Measurements from ENCODE around the gene TLE5. TPM values are rescaled to one million over a fixed set of nuclear protein-coding genes. Genes with fewer than 3 reads are reported as not detected.

TLE5 gene
- total and polyA plus RNA-seq, 10 of the 15 experiments (the other 5 are each of a cell fraction or from before 2014, with no cell fraction given), result 2.5 to 373 (median 154) TPM

DNA sequence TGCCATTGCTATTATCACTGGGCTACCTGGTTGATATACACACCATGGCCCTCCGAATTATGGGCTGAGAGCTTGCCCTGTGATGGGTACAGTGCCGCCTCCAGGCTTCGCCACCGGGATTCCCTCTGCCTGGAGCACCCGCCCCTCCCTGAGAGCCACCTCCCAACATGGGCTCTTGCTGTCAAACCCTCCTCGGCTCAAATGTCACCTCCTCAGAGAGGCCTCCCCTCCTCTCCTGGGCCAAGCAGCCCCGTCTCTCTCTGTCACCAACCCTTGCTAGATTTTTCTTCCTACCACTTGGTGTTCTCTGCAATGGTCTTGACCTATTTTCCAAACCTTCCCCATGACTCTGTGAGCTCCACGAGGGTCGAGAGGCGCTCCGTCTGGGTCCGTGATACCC is 21.0 kb downstream of the TLE5 start:
- BruUV-seq (replicated peaks), result no TSS peak
- peaks cover 8% of the 10 kb centered on the region; the same call in 1 of the 2 replicates for H3K4me1 ChIP-seq (ENCODE audit: control insufficient read depth, insufficient read depth, low read length)
- H3K27ac ChIP-seq (ENCODE audit: control insufficient read depth, insufficient read depth), result no peak overlapping the region
- ATAC-seq (no peak), DNase-seq (ENCODE audit: low read depth, low spot score) (no peak), FAIRE-seq (no peak)
- SMC1A ChIA-PET (ENCODE audit: uncharacterized antibody, unreplicated experiment), result no interaction called here
- CTCF ChIA-PET, result no interaction called here
- no peaks in the 10 kb centered on the region for H3K27me3 ChIP-seq (replicated peaks in 1 of 2; ENCODE audit: control insufficient read depth in 2 of 2, insufficient read depth in 2 of 2, low read length in 1 of 2)
- no peaks in the 10 kb centered on the region for H3K9me3 ChIP-seq (replicated peaks; ENCODE audit: control insufficient read depth, insufficient read depth, low read length)
- H3K9ac ChIP-seq (ENCODE audit: control insufficient read depth, insufficient read depth, low read length), result no peak overlapping the region
- intact Hi-C loops (cut with micrococcal nuclease; ENCODE audit: unreplicated experiment) (no loop called here), in situ Hi-C loops (cut with MboI) (no loop called here)
- RAD21 ChIA-PET (ENCODE audit: unreplicated experiment), result no interaction called here
- no peaks in the 10 kb centered on the region for H3K36me3 ChIP-seq (ENCODE audit: control insufficient read depth in 2 of 2, insufficient read depth in 2 of 2, low read length in 1 of 2)
- H2AFZ ChIP-seq (ENCODE audit: control insufficient read depth, low read depth, low read length), result no peak overlapping the region
- TF ChIP-seq, protein P1, sequence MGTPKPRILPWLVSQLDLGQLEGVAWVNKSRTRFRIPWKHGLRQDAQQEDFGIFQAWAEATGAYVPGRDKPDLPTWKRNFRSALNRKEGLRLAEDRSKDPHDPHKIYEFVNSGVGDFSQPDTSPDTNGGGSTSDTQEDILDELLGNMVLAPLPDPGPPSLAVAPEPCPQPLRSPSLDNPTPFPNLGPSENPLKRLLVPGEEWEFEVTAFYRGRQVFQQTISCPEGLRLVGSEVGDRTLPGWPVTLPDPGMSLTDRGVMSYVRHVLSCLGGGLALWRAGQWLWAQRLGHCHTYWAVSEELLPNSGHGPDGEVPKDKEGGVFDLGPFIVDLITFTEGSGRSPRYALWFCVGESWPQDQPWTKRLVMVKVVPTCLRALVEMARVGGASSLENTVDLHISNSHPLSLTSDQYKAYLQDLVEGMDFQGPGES (IDR thresholded peaks at IDR 0.05), result no peak
- TF ChIP-seq ASH2L (IDR thresholded peaks at IDR 0.05; ENCODE audit: borderline replicate concordance, low read depth), result no peak
- TF ChIP-seq, protein P2, sequence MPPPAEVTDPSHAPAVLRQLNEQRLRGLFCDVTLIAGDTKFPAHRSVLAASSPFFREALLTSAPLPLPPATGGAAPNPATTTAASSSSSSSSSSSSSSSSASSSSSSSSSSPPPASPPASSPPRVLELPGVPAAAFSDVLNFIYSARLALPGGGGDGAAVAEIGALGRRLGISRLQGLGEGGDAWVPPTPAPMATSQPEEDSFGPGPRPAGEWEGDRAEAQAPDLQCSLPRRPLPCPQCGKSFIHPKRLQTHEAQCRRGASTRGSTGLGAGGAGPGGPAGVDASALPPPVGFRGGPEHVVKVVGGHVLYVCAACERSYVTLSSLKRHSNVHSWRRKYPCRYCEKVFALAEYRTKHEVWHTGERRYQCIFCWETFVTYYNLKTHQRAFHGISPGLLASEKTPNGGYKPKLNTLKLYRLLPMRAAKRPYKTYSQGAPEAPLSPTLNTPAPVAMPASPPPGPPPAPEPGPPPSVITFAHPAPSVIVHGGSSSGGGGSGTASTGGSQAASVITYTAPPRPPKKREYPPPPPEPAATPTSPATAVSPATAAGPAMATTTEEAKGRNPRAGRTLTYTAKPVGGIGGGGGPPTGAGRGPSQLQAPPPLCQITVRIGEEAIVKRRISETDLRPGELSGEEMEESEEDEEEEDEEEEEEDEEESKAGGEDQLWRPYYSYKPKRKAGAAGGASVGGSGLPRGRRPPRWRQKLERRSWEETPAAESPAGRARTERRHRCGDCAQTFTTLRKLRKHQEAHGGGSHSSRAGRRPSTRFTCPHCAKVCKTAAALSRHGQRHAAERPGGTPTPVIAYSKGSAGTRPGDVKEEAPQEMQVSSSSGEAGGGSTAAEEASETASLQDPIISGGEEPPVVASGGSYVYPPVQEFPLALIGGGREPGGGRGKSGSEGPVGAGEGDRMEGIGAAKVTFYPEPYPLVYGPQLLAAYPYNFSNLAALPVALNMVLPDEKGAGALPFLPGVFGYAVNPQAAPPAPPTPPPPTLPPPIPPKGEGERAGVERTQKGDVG (CRISPR knock-in tag; IDR thresholded peaks at IDR 0.05), result no peak
- TF ChIP-seq ZNF24 (IDR thresholded peaks at IDR 0.05), result no peak
- TF ChIP-seq, protein P3, sequence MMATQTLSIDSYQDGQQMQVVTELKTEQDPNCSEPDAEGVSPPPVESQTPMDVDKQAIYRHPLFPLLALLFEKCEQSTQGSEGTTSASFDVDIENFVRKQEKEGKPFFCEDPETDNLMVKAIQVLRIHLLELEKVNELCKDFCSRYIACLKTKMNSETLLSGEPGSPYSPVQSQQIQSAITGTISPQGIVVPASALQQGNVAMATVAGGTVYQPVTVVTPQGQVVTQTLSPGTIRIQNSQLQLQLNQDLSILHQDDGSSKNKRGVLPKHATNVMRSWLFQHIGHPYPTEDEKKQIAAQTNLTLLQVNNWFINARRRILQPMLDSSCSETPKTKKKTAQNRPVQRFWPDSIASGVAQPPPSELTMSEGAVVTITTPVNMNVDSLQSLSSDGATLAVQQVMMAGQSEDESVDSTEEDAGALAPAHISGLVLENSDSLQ (IDR thresholded peaks at IDR 0.05), result no peak
- TF ChIP-seq, protein P4, sequence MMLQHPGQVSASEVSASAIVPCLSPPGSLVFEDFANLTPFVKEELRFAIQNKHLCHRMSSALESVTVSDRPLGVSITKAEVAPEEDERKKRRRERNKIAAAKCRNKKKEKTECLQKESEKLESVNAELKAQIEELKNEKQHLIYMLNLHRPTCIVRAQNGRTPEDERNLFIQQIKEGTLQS (IDR thresholded peaks at IDR 0.05; ENCODE audit: borderline replicate concordance, extremely low read depth, low read depth, low read length), result no peak
- no peak for TF ChIP-seq STAT1 (conservative IDR thresholded peaks at IDR 0.05)
- no peaks in the 10 kb centered on the region for H4K20me1 ChIP-seq (ENCODE audit: control insufficient read depth, insufficient read depth)
- POLR2A ChIA-PET, result no interaction called here
- no peaks in the 10 kb centered on the region for H3K79me2 ChIP-seq (ENCODE audit: control insufficient read depth, insufficient read depth, low read length)
- WGBS (ENCODE audit: insufficient coverage, insufficient replicate concordance, low lambda C conversion rate, missing lambda C conversion rate), result 57% methylated on average over 12 of the region's 12 CpGs
- no peak overlapping the region for H3K4me3 ChIP-seq
- no peak overlapping the region for H3K4me2 ChIP-seq (ENCODE audit: control insufficient read depth, insufficient read depth)

Data from GM12878 (cell line).